Heart right ventricle (tissue), 16 donors: ENCODE measurements around the gene ADAMTS1. TPM values are rescaled to one million over a fixed set of nuclear protein-coding genes. Genes with fewer than 3 reads are reported as not detected.

ENCODE experiments used
- ATAC-seq, 8 donors: fragments of 200-7000 bp; cut with Tn5 transposase; one replicate each; pipeline ENCODE4 v1.9.1; 2020; ENCODE audit warnings: mild to moderate bottlenecking in 8 of 8, moderate library complexity in 8 of 8, moderate number of reproducible peaks in 1 of 8
- DNase-seq, 2 donors: peaks; one replicate each; pipeline ENCODE4 v3.0.0-alpha.2; 2020
- H3K27ac ChIP-seq, 10 donors: fragments of 200-600 bp; sonication (generic) in 2 of 10; one replicate each; pipeline versions ENCODE4 v1.5.0 to v1.8.0; 2020 to 2022; ENCODE audit warnings: mild to moderate bottlenecking in 3 of 10
- H3K27me3 ChIP-seq, 7 donors: fragments of 200-600 bp; one replicate each; pipeline ENCODE4 v1.8.0; 2021 to 2022; ENCODE audit warnings: mild to moderate bottlenecking in 2 of 7
- H3K36me3 ChIP-seq, 9 donors: fragments of 200-600 bp; sonication (generic) in 1 of 9; one replicate each; pipeline versions ENCODE4 v1.5.0 to v1.8.0; 2020 to 2022; ENCODE audit warnings: mild to moderate bottlenecking in 2 of 9
- H3K4me1 ChIP-seq, 9 donors: fragments of 200-600 bp; sonication (generic) in 1 of 9; one replicate each; pipeline versions ENCODE4 v1.5.0 to v1.8.0; 2020 to 2022; ENCODE audit warnings: mild to moderate bottlenecking in 4 of 9
- H3K4me3 ChIP-seq, 10 donors: fragments of 200-600 bp; sonication (generic) in 2 of 10; one replicate each; pipeline versions ENCODE4 v1.5.0 to v1.8.0; 2020 to 2022; ENCODE audit warnings: mild to moderate bottlenecking in 7 of 10, moderate library complexity in 2 of 10
- H3K9me3 ChIP-seq, 11 donors: fragments of 200-600 bp in 10 of 11; sonication (generic) in 2 of 11; one replicate each; pipeline versions ENCODE4 v1.5.0 to v1.8.0; 2013 to 2022; ENCODE audit warnings: mild to moderate bottlenecking in 2 of 11, control low read depth in 1 of 11, moderate library complexity in 1 of 11
- WGBS, 2 donors: extraction: QIAGEN DNeasy Blood & Tissue Kit; methylation state at CpG; one replicate each; pipeline ENCODE4 v1.1.7; 2013; ENCODE audit warnings: inconsistent platforms in 1 of 2; 5-methylcytosine and 5-hydroxymethylcytosine counted together
- intact Hi-C, 10 donors: fragments of 100-400 bp; cut with DNase I; formaldehyde crosslinking; loops; one replicate each; pipeline versions ENCODE4 v1.11.1 to v1.14.2; 2022
- polyA plus RNA-seq, 2 donors: library from polyadenylated mRNA; stranded (reverse); fragments of 200-250 nt; gene quantifications; one replicate each; pipeline ENCODE4 v1.2.3, GENCODE V29; 2013
- total RNA-seq, 10 donors: library from RNA; stranded (reverse); fragmentation: NEBNext Ultra II Directional in 3 of 10; extraction: Animal tissue kit (Norgen Biotek cat#: 25700) in 3 of 10; gene quantifications; one replicate each; pipeline versions ENCODE4 v1.2.1 to v1.2.4, GENCODE V29; 2021 to 2023
- TF ChIP-seq, protein P1 (sequence below), 9 donors: fragments of 200-600 bp; sonication (generic) in 2 of 9; IDR thresholded peaks; one replicate each; pipeline versions ENCODE4 v1.5.0 to v1.8.0; 2021 to 2022; ENCODE audit warnings: antibody characterized with exemption in 9 of 9, mild to moderate bottlenecking in 5 of 9, moderate library complexity in 1 of 9
- donor health status: Arrhythmogenic right ventricular cardiomyopathy.
- donor health status: ischemic (EF 13 %, LVEDD 7.1; RV severe dilation, severe dysfunction).
- donor health status: healthy with polysubstance abuse.
- donor health status: DM: no; HTN: yes; CAD: no.
- donor health status: DM: no; HTN: no; CAD: no.
- donor health status: ischemic (EF 25% LVEDD 6.9; RV normal size, moderate dysfunction).
- donor health status: ischemic (EF 25% LVEDD 5.7; RV mildly dilated, moderate dysfunction).
- donor health status: healthy.
- donor health status: DM: yes; HTN: yes; CAD: no.
- donor health status: Ischemic cardiomyopathy.
- donor health status: ischemic (EF 35%, LVEDD 5.7; RV mildly dilated, moderate dysfunction).
- donor health status: nonischemic (EF 11% LVEDD 7.7; RV severe dilation, severe dysfunction).
- donor health status: DM: yes; HTN: yes; CAD: no.
- donor health status: PGD.
- donor health status: ischemic (EF 29% LVEDD 5.4; RV normal size, mild dysfunction).
- donor health status: nonischemic (EF 23%, LVEDD 6.1; RV moderate dilation, normal function).

ADAMTS1 gene
- total and polyA plus RNA-seq, 12 donors: 20.4 to 169 (median 74.8) TPM

DNA sequence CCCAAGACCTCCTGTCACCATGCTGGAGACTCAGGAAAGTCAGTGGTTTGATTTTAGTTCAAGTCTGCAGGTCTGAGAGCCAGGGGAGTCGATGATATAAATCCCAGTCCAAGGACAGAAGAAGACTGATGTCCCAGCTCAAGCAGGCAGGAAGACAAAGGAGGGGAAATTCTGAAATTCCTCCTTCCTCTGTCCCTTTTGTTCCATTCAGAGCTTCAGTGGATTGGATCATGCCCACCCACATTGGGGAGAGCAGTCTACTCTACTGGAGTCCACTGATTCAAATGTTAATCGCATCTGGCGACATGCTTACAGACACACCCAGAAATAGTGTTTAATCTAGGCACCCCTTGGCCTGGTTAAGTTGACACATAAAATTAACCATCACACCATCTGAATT, 7.2 kb upstream of the ADAMTS1 start:
- WGBS, 2 donors: 90 to 97% methylated on average over 3 of the region's 3 CpGs
- Histone ChIP-seq H3K36me3 (no peaks in the 10 kb centered on the region), H3K9me3 (no peaks in the 10 kb centered on the region), H3K27me3 (peaks cover 0 to 9% (median 0%) of the 10 kb centered on the region in 7 donors), H3K27ac (no peak overlapping the region), H3K4me1 (peaks cover 0 to 24% (median 8%) of the 10 kb centered on the region in 9 donors), H3K4me3 (no peak overlapping the region)
- DNase-seq: no peak
- intact Hi-C loops: loop anchor here in 8 of 10 donors (2.0 to 10.0 kb wide), 10 partner anchors 622 to 1485 kb away; no protein-coding TSS in a partner anchor
- TF ChIP-seq, protein P1, sequence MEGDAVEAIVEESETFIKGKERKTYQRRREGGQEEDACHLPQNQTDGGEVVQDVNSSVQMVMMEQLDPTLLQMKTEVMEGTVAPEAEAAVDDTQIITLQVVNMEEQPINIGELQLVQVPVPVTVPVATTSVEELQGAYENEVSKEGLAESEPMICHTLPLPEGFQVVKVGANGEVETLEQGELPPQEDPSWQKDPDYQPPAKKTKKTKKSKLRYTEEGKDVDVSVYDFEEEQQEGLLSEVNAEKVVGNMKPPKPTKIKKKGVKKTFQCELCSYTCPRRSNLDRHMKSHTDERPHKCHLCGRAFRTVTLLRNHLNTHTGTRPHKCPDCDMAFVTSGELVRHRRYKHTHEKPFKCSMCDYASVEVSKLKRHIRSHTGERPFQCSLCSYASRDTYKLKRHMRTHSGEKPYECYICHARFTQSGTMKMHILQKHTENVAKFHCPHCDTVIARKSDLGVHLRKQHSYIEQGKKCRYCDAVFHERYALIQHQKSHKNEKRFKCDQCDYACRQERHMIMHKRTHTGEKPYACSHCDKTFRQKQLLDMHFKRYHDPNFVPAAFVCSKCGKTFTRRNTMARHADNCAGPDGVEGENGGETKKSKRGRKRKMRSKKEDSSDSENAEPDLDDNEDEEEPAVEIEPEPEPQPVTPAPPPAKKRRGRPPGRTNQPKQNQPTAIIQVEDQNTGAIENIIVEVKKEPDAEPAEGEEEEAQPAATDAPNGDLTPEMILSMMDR (IDR thresholded peaks at IDR 0.05): no peak
- no peak for ATAC-seq

- 85 to 90% methylated on average over 6 of the region's 6 CpGs for WGBS, 2 donors
- DNase-seq: no peak
- intact Hi-C loops: loop anchor here (2.0 to 10.0 kb wide), 14 partner anchors 623 to 1893 kb away; no protein-coding TSS in a partner anchor
Measured at GRCh38 chr21:26851109-26851944, 6.1 kb upstream of the ADAMTS1 start.

GRCh38 chr21:26850116-26850643, 5.0 kb upstream of the ADAMTS1 start:
- peaks cover 0 to 31% (median 0%) of the 10 kb centered on the region in 7 donors for H3K27me3 ChIP-seq
- no peaks in the 10 kb centered on the region for H3K9me3 ChIP-seq
- DNase-seq: no peak
- WGBS, 2 donors: 17% methylated on average over 5 of the region's 5 CpGs
- H3K4me3 ChIP-seq: peak overlapping the region in 6 of 10 donors; percentile 4 to 18 (median 8)
- H3K4me1 ChIP-seq: peaks cover 0 to 33% (median 21%) of the 10 kb centered on the region in 9 donors
- TF ChIP-seq, protein P1 (IDR thresholded peaks at IDR 0.05): peak; percentile 56 to 84 (median 71)
- intact Hi-C loops: loop anchor here (1.0 to 10.0 kb wide), 15 partner anchors 625 to 1895 kb away; no protein-coding TSS in a partner anchor
- ATAC-seq: no peak
- no peak overlapping the region for H3K27ac ChIP-seq
- no peaks in the 10 kb centered on the region for H3K36me3 ChIP-seq

More at GRCh38 chr21:26851109-26851944, 6.1 kb upstream of the ADAMTS1 start:
- H3K4me3 ChIP-seq: no peak overlapping the region
- peaks cover 0 to 33% (median 19%) of the 10 kb centered on the region in 9 donors for H3K4me1 ChIP-seq
- H3K27ac ChIP-seq: no peak overlapping the region
- no peaks in the 10 kb centered on the region for H3K9me3 ChIP-seq
- peaks cover 0 to 20% (median 0%) of the 10 kb centered on the region in 7 donors for H3K27me3 ChIP-seq
- TF ChIP-seq, protein P1 (IDR thresholded peaks at IDR 0.05): no peak
- ATAC-seq: no peak
- H3K36me3 ChIP-seq: no peaks in the 10 kb centered on the region

DNA sequence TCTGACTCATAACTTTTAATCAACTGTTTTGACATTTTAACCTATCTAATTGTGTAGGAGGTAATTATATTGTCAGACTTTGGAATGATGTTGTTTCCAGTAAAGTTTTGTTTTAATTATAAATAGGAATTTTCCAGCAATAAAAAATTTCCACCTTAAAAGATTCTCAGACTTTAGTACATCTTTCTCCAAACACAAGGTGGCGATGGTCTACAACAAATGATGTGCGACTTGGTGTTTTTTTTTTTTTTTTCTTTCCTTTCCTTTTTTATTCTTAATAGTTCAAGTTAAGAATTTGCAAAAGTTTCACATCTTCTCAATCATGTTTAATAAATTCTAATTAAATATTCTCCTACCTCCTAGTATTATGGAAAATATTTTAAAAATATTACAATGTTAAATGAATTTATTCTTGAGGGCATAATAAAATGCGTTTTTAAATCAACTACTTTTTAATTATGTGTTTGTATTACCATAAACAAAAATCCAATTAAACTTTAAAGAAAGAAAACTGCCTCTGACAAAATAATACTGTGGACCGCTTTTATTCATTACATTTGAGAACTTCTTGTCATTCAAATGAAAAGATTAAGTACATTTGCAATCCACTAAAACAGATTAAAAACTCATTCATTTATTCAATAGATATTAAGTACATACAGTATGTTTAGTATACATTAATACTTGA, 4.4 kb upstream of the ADAMTS1 start:
- intact Hi-C loops: loop anchor here (1.0 to 10.0 kb wide), 27 partner anchors 77 to 1943 kb away; no protein-coding TSS in a partner anchor
- no peaks in the 10 kb centered on the region for H3K9me3 ChIP-seq
- peaks cover 0 to 37% (median 0%) of the 10 kb centered on the region in 7 donors for H3K27me3 ChIP-seq
- H3K36me3 ChIP-seq: no peaks in the 10 kb centered on the region
- H3K4me3 ChIP-seq: peak overlapping the region in 6 of 10 donors; percentile 4 to 18 (median 8)
- peaks cover 0 to 33% (median 22%) of the 10 kb centered on the region in 9 donors for H3K4me1 ChIP-seq
- DNase-seq (peak in 1 of 2 donors; percentile 53), ATAC-seq (no peak)
- 13% methylated on average over 4 of the region's 4 CpGs for WGBS, 2 donors
- TF ChIP-seq, protein P1 (IDR thresholded peaks at IDR 0.05): peak; percentile 32 to 74 (median 61)
- H3K27ac ChIP-seq: no peak overlapping the region
